HCT116 (cell line): ENCODE data around the gene IRF9. TPM values are rescaled to one million over a fixed set of nuclear protein-coding genes. Genes with fewer than 3 reads are reported as not detected.

Experiments used
- ATAC-seq: fragments of 200-7000 bp; cut with Tn5 transposase; 2 replicates; pipeline ENCODE4 v1.9.1; 2020; ENCODE audit warnings: mild to moderate bottlenecking, moderate library complexity
- BruUV-seq: library from RNA; stranded (reverse); fragments of 400-500 nt; replicated peaks from 2 replicates; lab custom pipeline; 2021; lab: Mats Ljungman, UMichigan
- CTCF ChIA-PET: fragments of 300-600 bp; sonication (Branson Sonifier 250); formaldehyde crosslinking; loops from one replicate; lab custom pipeline; 2021; ENCODE audit warnings: antibody characterized with exemption; lab: Charles Lee
- POLR2A ChIA-PET: fragments of 300-600, 350-600 bp; sonication (Branson Sonifier 250); formaldehyde crosslinking; loops from one replicate; lab custom pipeline; 2021; ENCODE audit warnings: antibody characterized with exemption; lab: Charles Lee
- RAD21 ChIA-PET, 2 experiments: fragments of 300-600 bp; sonication (Branson Sonifier 250); formaldehyde crosslinking; loops; one replicate each; lab custom pipeline; 2023; ENCODE audit warnings: low total read pairs in 2 of 2; ENCODE audit not compliant: uncharacterized antibody in 2 of 2, unreplicated experiment in 2 of 2, low non-redundant PET in 1 of 2; lab: Charles Lee
- DNase-seq: peaks from one replicate; pipeline ENCODE4 v3.0.0-alpha.2; 2010; ENCODE audit warnings: low read depth, low spot score
- H2AFZ ChIP-seq: fragments of 200-600 bp; shearing (Covaris generic), sonication (generic); 2 replicates; pipeline ENCODE4 v1.6.1; 2017; ENCODE audit warnings: low read depth, mixed run types, mixed read lengths, antibody characterized with exemption, low read length; ENCODE audit not compliant: poor library complexity, severe bottlenecking
- H3K27ac ChIP-seq: 2 replicates; pipeline ENCODE4 v1.5.1; 2012; ENCODE audit warnings: low read depth, low read length
- H3K27me3 ChIP-seq: fragments of 200-600 bp; sonication (generic); 2 replicates; pipeline ENCODE4 v1.6.1; 2016; ENCODE audit warnings: mixed run types, low read length, mixed read lengths; ENCODE audit not compliant: insufficient read depth
- H3K36me3 ChIP-seq, 2 experiments: fragments of 200-500 bp in 1 of 2; fragments of 200-600 bp in 1 of 2; sonication (Bioruptor generic) in 1 of 2; sonication (generic) in 1 of 2; 2 replicates each; pipeline versions ENCODE4 v1.5.1 to v1.6.1; 2014 to 2016; ENCODE audit warnings: low read length in 2 of 2, inconsistent platforms in 1 of 2, mixed read lengths in 1 of 2, mixed run types in 1 of 2; ENCODE audit not compliant: insufficient read depth in 2 of 2, control insufficient read depth in 1 of 2
- H3K4me1 ChIP-seq, 2 experiments: fragments of 200-600 bp in 1 of 2; sonication (generic) in 1 of 2; 2 replicates each; pipeline versions ENCODE4 v1.5.1 to v1.6.1; 2012 to 2017; ENCODE audit warnings: low read length in 2 of 2, inconsistent platforms in 1 of 2, mild to moderate bottlenecking in 1 of 2, mixed read lengths in 1 of 2, mixed run types in 1 of 2, moderate library complexity in 1 of 2; ENCODE audit not compliant: insufficient read depth in 2 of 2, control insufficient read depth in 1 of 2
- H3K4me2 ChIP-seq: fragments of 200-600 bp; sonication (generic); 2 replicates; pipeline ENCODE4 v1.6.1; 2017; ENCODE audit warnings: mixed run types, low read length, mixed read lengths
- H3K4me3 ChIP-seq, 2 experiments: fragments of 200-600 bp in 1 of 2; sonication (generic) in 1 of 2; replicated peaks in 1 of 2; 2 replicates each; pipeline ENCODE4 v1.5.1; 2011 to 2016; ENCODE audit warnings: low read length in 2 of 2, control low read depth in 1 of 2, low read depth in 1 of 2, mild to moderate bottlenecking in 1 of 2, mixed read lengths in 1 of 2, mixed run types in 1 of 2
- H3K79me2 ChIP-seq: fragments of 200-600 bp; sonication (generic); 2 replicates; pipeline ENCODE4 v1.6.1; 2017; ENCODE audit warnings: mild to moderate bottlenecking, mixed run types, low read length, moderate library complexity, mixed read lengths; ENCODE audit not compliant: insufficient read depth
- H3K9ac ChIP-seq: fragments of 200-600 bp; sonication (generic); 2 replicates; pipeline ENCODE4 v1.6.1; 2016; ENCODE audit warnings: low read length, mixed read lengths
- H3K9me2 ChIP-seq: fragments of 200-600 bp; sonication (generic), shearing (Covaris generic); 2 replicates; pipeline ENCODE4 v1.6.1; 2017; ENCODE audit warnings: mixed run types, mild to moderate bottlenecking, moderate library complexity; ENCODE audit not compliant: insufficient read depth
- H3K9me3 ChIP-seq, 2 experiments: fragments of 200-500 bp in 1 of 2; fragments of 200-600 bp in 1 of 2; sonication (Bioruptor generic) in 1 of 2; sonication (generic) in 1 of 2; 2 replicates each; pipeline ENCODE4 v1.6.1; 2014 to 2017; ENCODE audit warnings: low read length in 2 of 2, mixed read lengths in 2 of 2, inconsistent platforms in 1 of 2, low read depth in 1 of 2, mild to moderate bottlenecking in 1 of 2, mixed run types in 1 of 2, moderate library complexity in 1 of 2; ENCODE audit not compliant: control insufficient read depth in 1 of 2, insufficient read depth in 1 of 2
- H4K20me1 ChIP-seq: fragments of 200-600 bp; sonication (generic), shearing (Covaris generic); 2 replicates; pipeline ENCODE4 v1.6.1; 2017; ENCODE audit warnings: mixed run types, mild to moderate bottlenecking, moderate library complexity; ENCODE audit not compliant: insufficient read depth
- CBX3 ChIP-seq: IDR thresholded peaks from 2 replicates; pipeline ENCODE4 v1.6.1; 2012; ENCODE audit warnings: low read depth
- CEBPB ChIP-seq: IDR thresholded peaks from 2 replicates; pipeline ENCODE4 v1.6.1; 2012; ENCODE audit warnings: low read depth
- EGR1 ChIP-seq: IDR thresholded peaks from 2 replicates; pipeline ENCODE4 v1.6.1; 2012; ENCODE audit warnings: low read depth
- ELF1 ChIP-seq: IDR thresholded peaks from 2 replicates; pipeline ENCODE4 v1.6.1; 2012; ENCODE audit warnings: low read depth, borderline replicate concordance
- EZH2 ChIP-seq: fragments of 200-600 bp; sonication (generic); IDR thresholded peaks from 2 replicates; pipeline ENCODE4 v1.6.1; 2017; ENCODE audit warnings: antibody characterized with exemption, mixed run types
- FOSL1 ChIP-seq: IDR thresholded peaks from 2 replicates; pipeline ENCODE4 v1.6.1; 2012; ENCODE audit warnings: low read depth
- MAX ChIP-seq: IDR thresholded peaks from 2 replicates; pipeline ENCODE4 v1.6.1; 2012
- SIN3A ChIP-seq: IDR thresholded peaks from 2 replicates; pipeline ENCODE4 v1.6.1; 2012; ENCODE audit warnings: low read depth
- YY1 ChIP-seq: IDR thresholded peaks from 2 replicates; pipeline ENCODE4 v1.6.1; 2011; ENCODE audit warnings: low read length, low read depth, moderate library complexity, mild to moderate bottlenecking; ENCODE audit not compliant: insufficient replicate concordance; ENCODE audit errors: extremely low read depth
- ZFX ChIP-seq: fragments of 450-650 bp; IDR thresholded peaks from 2 replicates; pipeline ENCODE4 v1.6.1; 2017
- ZNF274 ChIP-seq: fragments of 200-500 bp; sonication (Bioruptor generic); IDR thresholded peaks from 2 replicates; pipeline ENCODE4 v1.6.1; 2014; ENCODE audit warnings: mild to moderate bottlenecking, low read depth, low read length, inconsistent platforms
- intact Hi-C: fragments of 100-400 bp; cut with micrococcal nuclease; formaldehyde crosslinking; loops from 2 replicates; pipeline ENCODE4 v1.10.0; 2022
- total RNA-seq: library from RNA; stranded (reverse); gene quantifications from one replicate; pipeline ENCODE4 v1.2.1, GENCODE V29; 2021; ENCODE audit not compliant: unreplicated experiment
- TF ChIP-seq, protein P1 (sequence below): IDR thresholded peaks from 2 replicates; pipeline ENCODE4 v1.6.1; 2012; ENCODE audit warnings: low read depth

Gene IRF9
- total RNA-seq, 1 experiment from 2014 or later = 21.7 TPM

- intact Hi-C loops = no loop called here
- ATAC-seq (no peak), DNase-seq (no peak)
- Histone ChIP-seq H2AFZ (no peak overlapping the region), H3K79me2 (peaks cover 11% of the 10 kb centered on the region; the same call in 1 of the 2 replicates), H3K9ac (no peak overlapping the region), H3K9me3 (peaks cover 3 to 5% of the 10 kb centered on the region in 2 experiments; a peak in 1 of 4 replicates), H3K27me3 (no peaks in the 10 kb centered on the region), H3K36me3 (peaks cover 20 to 34% of the 10 kb centered on the region in 2 experiments), H3K4me3 (no peak overlapping the region), H3K4me1 (peaks cover 0 to 4% of the 10 kb centered on the region in 2 experiments; a peak in 1 of 4 replicates), H3K27ac (no peak overlapping the region), H3K9me2 (no peaks in the 10 kb centered on the region), H4K20me1 (no peaks in the 10 kb centered on the region), H3K4me2 (no peak overlapping the region)
- no TSS peak for BruUV-seq
- CTCF ChIA-PET = no interaction called here
- POLR2A ChIA-PET = interaction anchor here (1.9 kb wide), 1 partner anchor 12 kb away, joined by 4 read pairs; the partner anchor contains the start of gene TM9SF1
- RAD21 ChIA-PET = no interaction called here
- TF ChIP-seq CEBPB (no peak), CBX3 (no peak), ELF1 (no peak), YY1 (no peak), EZH2 (no peak)
Measured at GRCh38 chr14:24207625-24208024, 46.6 kb downstream of the IRF9 start.

DNA sequence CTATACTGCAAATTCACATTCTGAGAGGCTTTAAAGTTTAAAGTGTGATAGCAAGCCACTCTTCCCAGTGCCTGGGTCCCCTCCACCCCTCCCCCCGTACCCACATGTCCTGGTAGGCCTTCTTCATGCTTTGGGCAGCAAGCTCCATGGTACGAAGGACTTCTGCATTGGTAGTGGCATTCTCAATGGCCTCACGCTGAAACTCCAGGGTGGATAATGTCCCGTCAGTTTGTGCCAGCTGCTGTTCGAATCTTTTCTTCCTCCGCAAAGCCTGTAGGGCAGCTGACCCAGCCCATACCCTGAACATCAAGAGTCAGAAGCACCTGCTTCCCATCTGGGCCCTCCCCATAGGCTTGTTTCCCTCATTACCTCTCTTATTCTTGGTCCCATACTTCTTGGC lies 50.2 kb downstream of the IRF9 start:
- Histone ChIP-seq H3K79me2 (peaks cover 11% of the 10 kb centered on the region; the same call in 1 of the 2 replicates), H3K36me3 (peaks cover 11 to 20% of the 10 kb centered on the region in 2 experiments; a peak in 3 of 4 replicates), H3K4me2 (no peak overlapping the region), H2AFZ (no peak overlapping the region), H3K9ac (no peak overlapping the region), H3K4me1 (peaks cover 20 to 27% of the 10 kb centered on the region in 2 experiments), H3K9me2 (no peaks in the 10 kb centered on the region), H3K27me3 (no peaks in the 10 kb centered on the region), H4K20me1 (no peaks in the 10 kb centered on the region), H3K9me3 (no peaks in the 10 kb centered on the region), H3K4me3 (no peak overlapping the region), H3K27ac (no peak overlapping the region)
- intact Hi-C loops = loop anchor here (5.0 to 10.0 kb wide), 2 partner anchors 99 to 223 kb away; partner anchors contain the start of genes DCAF11 and NRL
- ChIA-PET CTCF (no interaction called here), RAD21 (no interaction called here), POLR2A (no interaction called here)
- BruUV-seq = no TSS peak
- DNase-seq (no peak), ATAC-seq (no peak)
- TF ChIP-seq YY1 (no peak), FOSL1 (no peak), SIN3A (no peak), ZFX (no peak), MAX (no peak), ZNF274 (no peak), EGR1 (no peak)
- TF ChIP-seq, protein P1, sequence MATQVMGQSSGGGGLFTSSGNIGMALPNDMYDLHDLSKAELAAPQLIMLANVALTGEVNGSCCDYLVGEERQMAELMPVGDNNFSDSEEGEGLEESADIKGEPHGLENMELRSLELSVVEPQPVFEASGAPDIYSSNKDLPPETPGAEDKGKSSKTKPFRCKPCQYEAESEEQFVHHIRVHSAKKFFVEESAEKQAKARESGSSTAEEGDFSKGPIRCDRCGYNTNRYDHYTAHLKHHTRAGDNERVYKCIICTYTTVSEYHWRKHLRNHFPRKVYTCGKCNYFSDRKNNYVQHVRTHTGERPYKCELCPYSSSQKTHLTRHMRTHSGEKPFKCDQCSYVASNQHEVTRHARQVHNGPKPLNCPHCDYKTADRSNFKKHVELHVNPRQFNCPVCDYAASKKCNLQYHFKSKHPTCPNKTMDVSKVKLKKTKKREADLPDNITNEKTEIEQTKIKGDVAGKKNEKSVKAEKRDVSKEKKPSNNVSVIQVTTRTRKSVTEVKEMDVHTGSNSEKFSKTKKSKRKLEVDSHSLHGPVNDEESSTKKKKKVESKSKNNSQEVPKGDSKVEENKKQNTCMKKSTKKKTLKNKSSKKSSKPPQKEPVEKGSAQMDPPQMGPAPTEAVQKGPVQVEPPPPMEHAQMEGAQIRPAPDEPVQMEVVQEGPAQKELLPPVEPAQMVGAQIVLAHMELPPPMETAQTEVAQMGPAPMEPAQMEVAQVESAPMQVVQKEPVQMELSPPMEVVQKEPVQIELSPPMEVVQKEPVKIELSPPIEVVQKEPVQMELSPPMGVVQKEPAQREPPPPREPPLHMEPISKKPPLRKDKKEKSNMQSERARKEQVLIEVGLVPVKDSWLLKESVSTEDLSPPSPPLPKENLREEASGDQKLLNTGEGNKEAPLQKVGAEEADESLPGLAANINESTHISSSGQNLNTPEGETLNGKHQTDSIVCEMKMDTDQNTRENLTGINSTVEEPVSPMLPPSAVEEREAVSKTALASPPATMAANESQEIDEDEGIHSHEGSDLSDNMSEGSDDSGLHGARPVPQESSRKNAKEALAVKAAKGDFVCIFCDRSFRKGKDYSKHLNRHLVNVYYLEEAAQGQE = no peak
